ENCODE measurements around the gene MSANTD2.

Gene MSANTD2

DNA sequence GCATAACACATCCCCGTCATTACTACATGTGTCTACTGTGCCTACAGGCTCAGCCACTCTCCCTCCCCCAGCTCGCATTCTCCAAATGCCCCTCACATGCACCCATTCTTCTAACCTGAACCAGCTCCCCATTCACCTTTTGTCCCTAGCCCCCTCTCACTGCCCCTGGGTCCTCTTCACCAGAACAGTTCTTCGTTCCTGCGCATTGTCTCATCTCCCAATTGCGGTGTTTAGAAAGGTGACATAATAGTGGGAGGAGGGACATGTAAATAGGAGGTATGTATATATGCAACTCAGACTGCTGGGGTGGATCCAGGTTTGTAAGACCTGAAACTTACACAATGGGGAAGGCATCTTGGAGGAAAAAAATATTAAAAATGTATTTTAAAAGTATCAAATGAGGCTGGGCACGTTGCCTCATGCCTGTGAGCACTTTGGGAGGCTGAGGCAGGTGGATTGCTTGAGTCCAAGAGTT is 43.4 kb downstream of the MSANTD2 start:
- no peak overlapping the region for H3K9ac ChIP-seq (ENCODE audit: low read depth, low read length)
- H3K27me3 ChIP-seq (ENCODE audit: insufficient read depth, low read length), result peaks cover 100% of the 10 kb centered on the region
- H3K27ac ChIP-seq (ENCODE audit: low read length), result no peak overlapping the region
- peaks cover 23% of the 10 kb centered on the region; the same call in 1 of the 2 replicates for H3K4me1 ChIP-seq (ENCODE audit: insufficient read depth, low read length)
- H3K9me3 ChIP-seq (ENCODE audit: insufficient read depth, low read depth, low read length), result no peaks in the 10 kb centered on the region
- H3K36me3 ChIP-seq (ENCODE audit: insufficient read depth, low read depth, low read length), result no peaks in the 10 kb centered on the region
- H3K4me3 ChIP-seq (ENCODE audit: low read length), result no peak overlapping the region

- Histone ChIP-seq H3K9ac (ENCODE audit: low read depth, low read length) (no peak overlapping the region), H3K36me3 (ENCODE audit: insufficient read depth, low read depth, low read length) (no peaks in the 10 kb centered on the region), H3K4me3 (ENCODE audit: low read length) (no peak overlapping the region), H3K27me3 (ENCODE audit: insufficient read depth, low read length) (peaks cover 100% of the 10 kb centered on the region), H3K27ac (ENCODE audit: low read length) (no peak overlapping the region), H3K9me3 (ENCODE audit: insufficient read depth, low read depth, low read length) (no peaks in the 10 kb centered on the region), H3K4me1 (ENCODE audit: insufficient read depth, low read length) (peaks cover 23% of the 10 kb centered on the region; the same call in 1 of the 2 replicates)
Observed at GRCh38 chr11:124756033-124756752, 44.0 kb downstream of the MSANTD2 start.

- H3K9me3 ChIP-seq (ENCODE audit: insufficient read depth, low read depth, low read length), result no peaks in the 10 kb centered on the region
- H3K4me1 ChIP-seq (ENCODE audit: insufficient read depth, low read length), result peaks cover 16% of the 10 kb centered on the region; the same call in 1 of the 2 replicates
- no peak overlapping the region for H3K27ac ChIP-seq (ENCODE audit: low read length)
- H3K9ac ChIP-seq (ENCODE audit: low read depth, low read length), result no peak overlapping the region
- H3K36me3 ChIP-seq (ENCODE audit: insufficient read depth, low read depth, low read length), result no peaks in the 10 kb centered on the region
- no peak overlapping the region for H3K4me3 ChIP-seq (ENCODE audit: low read length)
- peaks cover 100% of the 10 kb centered on the region for H3K27me3 ChIP-seq (ENCODE audit: insufficient read depth, low read length)
Observed at GRCh38 chr11:124754710-124755109, 45.5 kb downstream of the MSANTD2 start.

DNA sequence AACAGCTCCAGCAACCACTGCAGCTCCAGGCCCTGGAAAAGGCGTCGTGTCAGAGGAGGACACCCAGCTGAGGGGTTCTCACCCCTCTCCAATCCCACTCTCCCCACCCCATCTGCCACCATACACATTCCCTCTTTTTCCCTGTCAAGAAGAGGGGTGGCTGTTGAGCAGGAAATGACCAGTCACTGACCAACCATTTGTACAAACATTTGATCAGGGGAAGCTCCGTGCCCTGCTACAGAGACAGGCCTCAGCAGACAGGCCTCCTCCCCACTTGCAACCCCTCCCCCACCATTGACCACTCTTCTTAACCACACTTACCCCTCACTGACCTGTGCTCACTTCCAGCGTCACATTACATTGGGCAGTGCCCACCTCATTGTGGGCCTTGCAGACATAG is 45.9 kb downstream of the MSANTD2 start:
- Histone ChIP-seq H3K9ac (ENCODE audit: low read depth, low read length) (no peak overlapping the region), H3K9me3 (ENCODE audit: insufficient read depth, low read depth, low read length) (no peaks in the 10 kb centered on the region), H3K4me1 (ENCODE audit: insufficient read depth, low read length) (peaks cover 16% of the 10 kb centered on the region; the same call in 1 of the 2 replicates), H3K4me3 (ENCODE audit: low read length) (no peak overlapping the region), H3K27ac (ENCODE audit: low read length) (no peak overlapping the region), H3K36me3 (ENCODE audit: insufficient read depth, low read depth, low read length) (no peaks in the 10 kb centered on the region), H3K27me3 (ENCODE audit: insufficient read depth, low read length) (peaks cover 100% of the 10 kb centered on the region)

DNA sequence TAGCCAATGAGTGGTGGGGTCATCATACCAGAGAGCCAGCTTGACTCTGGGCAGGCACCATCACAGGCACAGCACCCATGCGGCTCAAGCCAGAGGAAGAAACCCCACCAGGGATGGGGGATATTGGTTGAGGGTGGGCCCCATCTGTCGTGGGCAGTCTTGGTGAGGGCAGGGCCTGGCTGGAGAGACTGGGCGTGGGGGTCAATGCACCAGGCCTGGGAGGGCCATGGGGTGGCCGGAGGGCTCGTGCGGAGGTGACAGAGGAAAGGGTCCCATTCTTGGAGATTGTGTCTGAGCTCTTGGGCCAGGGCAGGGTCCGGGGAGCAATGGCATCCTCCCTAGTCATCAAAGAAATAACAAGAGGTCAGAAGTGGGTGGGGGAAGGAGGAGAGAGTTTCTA is 46.6 kb downstream of the MSANTD2 start:
- Histone ChIP-seq H3K4me3 (ENCODE audit: low read length) (no peak overlapping the region), H3K9ac (ENCODE audit: low read depth, low read length) (no peak overlapping the region), H3K27ac (ENCODE audit: low read length) (no peak overlapping the region), H3K27me3 (ENCODE audit: insufficient read depth, low read length) (peaks cover 100% of the 10 kb centered on the region), H3K9me3 (ENCODE audit: insufficient read depth, low read depth, low read length) (no peaks in the 10 kb centered on the region), H3K4me1 (ENCODE audit: insufficient read depth, low read length) (peaks cover 11% of the 10 kb centered on the region; the same call in 1 of the 2 replicates), H3K36me3 (ENCODE audit: insufficient read depth, low read depth, low read length) (no peaks in the 10 kb centered on the region)

DNA sequence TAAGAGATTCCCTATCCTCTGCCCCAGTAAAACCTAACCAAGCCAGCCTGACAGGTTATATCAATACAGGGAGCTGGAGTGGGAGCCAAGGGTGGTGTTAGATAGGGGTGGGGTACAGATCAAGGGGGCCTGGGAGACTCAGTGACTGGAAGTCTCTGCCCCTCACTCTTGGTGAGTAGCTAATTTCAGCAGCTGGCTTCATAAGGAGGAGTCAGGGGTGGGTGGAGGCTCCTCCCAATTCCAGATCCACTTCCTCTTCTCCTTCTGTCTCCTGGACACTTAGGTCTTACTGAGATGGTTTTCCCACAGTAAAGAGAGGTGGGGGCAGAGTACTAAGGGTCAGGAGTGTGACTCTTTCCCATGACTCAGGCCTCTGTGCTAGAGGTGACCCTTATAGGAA is 47.0 kb downstream of the MSANTD2 start:
- H3K36me3 ChIP-seq (ENCODE audit: insufficient read depth, low read depth, low read length), result no peaks in the 10 kb centered on the region
- H3K27me3 ChIP-seq (ENCODE audit: insufficient read depth, low read length), result peaks cover 100% of the 10 kb centered on the region
- H3K9ac ChIP-seq (ENCODE audit: low read depth, low read length), result no peak overlapping the region
- H3K4me1 ChIP-seq (ENCODE audit: insufficient read depth, low read length), result peaks cover 9% of the 10 kb centered on the region; the same call in 1 of the 2 replicates
- no peak overlapping the region for H3K4me3 ChIP-seq (ENCODE audit: low read length)
- no peak overlapping the region for H3K27ac ChIP-seq (ENCODE audit: low read length)
- H3K9me3 ChIP-seq (ENCODE audit: insufficient read depth, low read depth, low read length), result no peaks in the 10 kb centered on the region

GRCh38 chr11:124752471-124753102 is 47.6 kb downstream of the MSANTD2 start:
- Histone ChIP-seq H3K9ac (ENCODE audit: low read depth, low read length) (no peak overlapping the region), H3K4me3 (ENCODE audit: low read length) (peak overlapping the region; percentile 50; the same call in 1 of the 2 replicates), H3K36me3 (ENCODE audit: insufficient read depth, low read depth, low read length) (no peaks in the 10 kb centered on the region), H3K27me3 (ENCODE audit: insufficient read depth, low read length) (peaks cover 100% of the 10 kb centered on the region), H3K4me1 (ENCODE audit: insufficient read depth, low read length) (peaks cover 4% of the 10 kb centered on the region; the same call in 1 of the 2 replicates), H3K9me3 (ENCODE audit: insufficient read depth, low read depth, low read length) (no peaks in the 10 kb centered on the region), H3K27ac (ENCODE audit: low read length) (no peak overlapping the region)

GRCh38 chr11:124751741-124752470 is 48.3 kb downstream of the MSANTD2 start, which contains the start of gene VSIG2:
Gene VSIG2, minus strand, starts transcription at chr11:124752255. Its CDS starts 118 bp downstream, at chr11:124752137.
- no peaks in the 10 kb centered on the region for H3K36me3 ChIP-seq (ENCODE audit: insufficient read depth, low read depth, low read length)
- peak within 1 kb of the TSS; percentile 50; the same call in 1 of the 2 replicates for H3K4me3 ChIP-seq (ENCODE audit: low read length)
- no peak within 1 kb of the TSS for H3K9ac ChIP-seq (ENCODE audit: low read depth, low read length)
- H3K27ac ChIP-seq (ENCODE audit: low read length), result no peak within 1 kb of the TSS
- peaks cover 100% of the 10 kb centered on the region for H3K27me3 ChIP-seq (ENCODE audit: insufficient read depth, low read length)
- no peaks in the 10 kb centered on the region for H3K9me3 ChIP-seq (ENCODE audit: insufficient read depth, low read depth, low read length)
- peaks cover 10% of the 10 kb centered on the region; the same call in 1 of the 2 replicates for H3K4me1 ChIP-seq (ENCODE audit: insufficient read depth, low read length)

DNA sequence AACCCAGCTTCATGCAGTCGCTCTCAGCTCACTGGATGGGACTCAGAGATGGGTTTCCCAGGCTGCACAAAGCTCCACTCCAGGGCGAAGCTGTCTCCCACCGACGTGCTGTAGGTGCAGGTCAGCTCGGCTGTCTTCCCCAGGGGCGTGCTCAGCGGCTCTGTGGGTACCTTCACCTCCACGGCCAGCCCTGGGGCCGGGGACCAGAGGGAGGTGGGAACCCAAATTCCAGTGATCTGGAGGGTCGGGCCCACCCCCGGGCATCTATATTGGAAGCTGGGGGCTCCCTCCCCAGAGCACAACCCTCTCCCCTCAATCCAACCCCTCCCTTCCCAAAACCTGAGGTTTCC is 48.8 kb downstream of the MSANTD2 start:
- Histone ChIP-seq H3K9me3 (ENCODE audit: insufficient read depth, low read depth, low read length) (no peaks in the 10 kb centered on the region), H3K36me3 (ENCODE audit: insufficient read depth, low read depth, low read length) (no peaks in the 10 kb centered on the region), H3K27me3 (ENCODE audit: insufficient read depth, low read length) (peaks cover 100% of the 10 kb centered on the region), H3K4me1 (ENCODE audit: insufficient read depth, low read length) (peaks cover 10% of the 10 kb centered on the region; the same call in 1 of the 2 replicates), H3K4me3 (ENCODE audit: low read length) (peak overlapping the region; percentile 50; the same call in 1 of the 2 replicates), H3K27ac (ENCODE audit: low read length) (no peak overlapping the region), H3K9ac (ENCODE audit: low read depth, low read length) (no peak overlapping the region)

DNA sequence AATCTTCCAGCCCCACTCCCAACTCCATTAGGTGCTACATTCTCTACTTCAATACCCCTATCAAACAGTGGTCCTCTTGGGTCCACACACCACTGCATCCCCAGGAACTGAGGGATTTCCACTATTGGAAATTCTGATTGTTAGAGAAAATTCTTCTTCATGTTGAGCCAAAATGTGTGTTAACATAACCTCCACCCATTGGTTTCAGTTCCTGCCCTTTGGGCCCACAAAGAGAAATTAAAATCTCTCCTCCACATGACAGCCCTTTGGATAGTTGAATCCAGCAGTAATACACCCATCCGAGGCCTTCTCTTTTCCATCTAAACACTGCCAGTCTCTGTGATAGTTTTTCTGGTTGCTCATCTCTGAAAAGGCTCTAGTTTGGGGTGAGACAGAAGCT is 50.3 kb downstream of the MSANTD2 start:
- no peaks in the 10 kb centered on the region; the same call in 1 of the 2 replicates for H3K9me3 ChIP-seq (ENCODE audit: insufficient read depth, low read depth, low read length)
- peaks cover 100% of the 10 kb centered on the region for H3K27me3 ChIP-seq (ENCODE audit: insufficient read depth, low read length)
- H3K4me3 ChIP-seq (ENCODE audit: low read length), result no peak overlapping the region
- H3K27ac ChIP-seq (ENCODE audit: low read length), result no peak overlapping the region
- no peaks in the 10 kb centered on the region for H3K36me3 ChIP-seq (ENCODE audit: insufficient read depth, low read depth, low read length)
- peaks cover 10% of the 10 kb centered on the region; the same call in 1 of the 2 replicates for H3K4me1 ChIP-seq (ENCODE audit: insufficient read depth, low read length)
- no peak overlapping the region for H3K9ac ChIP-seq (ENCODE audit: low read depth, low read length)

- Histone ChIP-seq H3K4me3 (ENCODE audit: low read length) (no peak overlapping the region), H3K27ac (ENCODE audit: low read length) (no peak overlapping the region), H3K27me3 (ENCODE audit: insufficient read depth, low read length) (peaks cover 100% of the 10 kb centered on the region), H3K9me3 (ENCODE audit: insufficient read depth, low read depth, low read length) (no peaks in the 10 kb centered on the region; the same call in 1 of the 2 replicates), H3K9ac (ENCODE audit: low read depth, low read length) (no peak overlapping the region), H3K36me3 (ENCODE audit: insufficient read depth, low read depth, low read length) (no peaks in the 10 kb centered on the region), H3K4me1 (ENCODE audit: insufficient read depth, low read length) (peaks cover 10% of the 10 kb centered on the region; the same call in 1 of the 2 replicates)
Observed at GRCh38 chr11:124748481-124749343, 51.5 kb downstream of the MSANTD2 start.

Measured in iPS-20b (cell line).